Neuron (in vitro differentiated cells): ENCODE measurements around the gene DEFB123.
"Not testable (repeated sequence)": the region's sequence is repeated elsewhere in the genome, so short reads cannot be mapped to it uniquely, and the experiment has no call there.

Experiments
- H2AFZ ChIP-seq: one replicate; pipeline ENCODE4 v1.6.1; 2013; ENCODE audit warnings: low read depth, mild to moderate bottlenecking, inconsistent platforms, low read length, moderate library complexity
- H3K27me3 ChIP-seq: one replicate; pipeline ENCODE4 v1.6.1; 2013; ENCODE audit warnings: low read length; ENCODE audit not compliant: insufficient read depth
- H3K36me3 ChIP-seq: one replicate; pipeline ENCODE4 v1.6.1; 2013; ENCODE audit warnings: low read length; ENCODE audit not compliant: insufficient read depth
- H3K4me1 ChIP-seq: one replicate; pipeline ENCODE4 v1.6.1; 2013; ENCODE audit warnings: low read length; ENCODE audit not compliant: insufficient read depth
- H3K4me3 ChIP-seq: 2 replicates; pipeline ENCODE4 v1.5.1; 2013; ENCODE audit warnings: mild to moderate bottlenecking, low read length, moderate library complexity
- H3K9me3 ChIP-seq: one replicate; pipeline ENCODE4 v1.6.1; 2013; ENCODE audit warnings: low read length

DEFB123 gene

GRCh38 chr20:31446084-31446819 lies 5.8 kb downstream of the DEFB123 start:
- Histone ChIP-seq H3K9me3 (no peaks in the 10 kb centered on the region), H3K4me1 (peaks cover 10% of the 10 kb centered on the region), H2AFZ (peak overlapping the region; percentile 13), H3K27me3 (peaks cover 12% of the 10 kb centered on the region), H3K36me3 (no peaks in the 10 kb centered on the region), H3K4me3 (no peak overlapping the region)

GRCh38 chr20:31449511-31450414 lies 9.3 kb downstream of the DEFB123 start:
- Histone ChIP-seq H3K27me3 (no peaks in the 10 kb centered on the region), H3K9me3 (no peaks in the 10 kb centered on the region), H3K4me1 (peaks cover 10% of the 10 kb centered on the region), H3K4me3 (no peak overlapping the region), H3K36me3 (no peaks in the 10 kb centered on the region), H2AFZ (no peak overlapping the region)

- Histone ChIP-seq H3K27me3 (no peaks in the 10 kb centered on the region), H3K9me3 (no peaks in the 10 kb centered on the region), H3K4me3 (no peak overlapping the region), H3K4me1 (no peaks in the 10 kb centered on the region), H2AFZ (no peak overlapping the region), H3K36me3 (no peaks in the 10 kb centered on the region)
Observed at GRCh38 chr20:31452575-31452974, 12.1 kb downstream of the DEFB123 start.

GRCh38 chr20:31454361-31454760 lies 13.9 kb downstream of the DEFB123 start:
- Histone ChIP-seq H3K36me3 (no peaks in the 10 kb centered on the region), H3K9me3 (no peaks in the 10 kb centered on the region), H3K4me3 (no peak overlapping the region), H3K27me3 (no peaks in the 10 kb centered on the region), H3K4me1 (no peaks in the 10 kb centered on the region), H2AFZ (no peak overlapping the region)

- H3K4me1 ChIP-seq, H2AFZ ChIP-seq, H3K27me3 ChIP-seq, H3K9me3 ChIP-seq, H3K36me3 ChIP-seq, H3K4me3 ChIP-seq: not testable (repeated sequence)
Observed at GRCh38 chr20:31470946-31471345, 30.5 kb downstream of the DEFB123 start.

- Histone ChIP-seq H3K4me3 (no peak overlapping the region), H3K36me3 (no peaks in the 10 kb centered on the region), H3K27me3 (peaks cover 4% of the 10 kb centered on the region), H3K9me3 (no peaks in the 10 kb centered on the region), H3K4me1 (no peaks in the 10 kb centered on the region), H2AFZ (no peak overlapping the region)
Observed at GRCh38 chr20:31472395-31473330, 32.2 kb downstream of the DEFB123 start.

GRCh38 chr20:31473331-31474096 lies 33.1 kb downstream of the DEFB123 start:
- Histone ChIP-seq H2AFZ (no peak overlapping the region), H3K4me3 (no peak overlapping the region), H3K9me3 (no peaks in the 10 kb centered on the region), H3K27me3 (peaks cover 4% of the 10 kb centered on the region), H3K4me1 (no peaks in the 10 kb centered on the region), H3K36me3 (no peaks in the 10 kb centered on the region)

GRCh38 chr20:31474097-31474436 lies 33.6 kb downstream of the DEFB123 start:
- Histone ChIP-seq H3K36me3 (no peaks in the 10 kb centered on the region), H2AFZ (no peak overlapping the region), H3K27me3 (peaks cover 4% of the 10 kb centered on the region), H3K9me3 (no peaks in the 10 kb centered on the region), H3K4me3 (no peak overlapping the region), H3K4me1 (no peaks in the 10 kb centered on the region)

GRCh38 chr20:31474758-31475427 lies 34.5 kb downstream of the DEFB123 start, which contains the start of the genes DEFB124 and REM1:
Gene DEFB124 (minus strand): TSS chr20:31475127. CDS start chr20:31473013, 2,114 bp downstream.
Gene REM1 (plus strand): TSS chr20:31475288. CDS start chr20:31476446, 1,158 bp downstream.
- no peaks in the 10 kb centered on the region for H3K4me1 ChIP-seq
- H3K4me3 ChIP-seq: no peak within 1 kb of the TSS
- no peaks in the 10 kb centered on the region for H3K9me3 ChIP-seq
- no peaks in the 10 kb centered on the region for H3K36me3 ChIP-seq
- H3K27me3 ChIP-seq: peaks cover 4% of the 10 kb centered on the region
- H2AFZ ChIP-seq: no peak within 1 kb of the TSS

GRCh38 chr20:31475472-31476293 lies 35.3 kb downstream of the DEFB123 start:
- Histone ChIP-seq H3K36me3 (no peaks in the 10 kb centered on the region), H3K4me1 (no peaks in the 10 kb centered on the region), H3K4me3 (no peak overlapping the region), H2AFZ (no peak overlapping the region), H3K9me3 (no peaks in the 10 kb centered on the region), H3K27me3 (peaks cover 4% of the 10 kb centered on the region)

- peaks cover 4% of the 10 kb centered on the region for H3K27me3 ChIP-seq
- H3K9me3 ChIP-seq: no peaks in the 10 kb centered on the region
- H3K36me3 ChIP-seq: no peaks in the 10 kb centered on the region
- H3K4me1 ChIP-seq: no peaks in the 10 kb centered on the region
- H3K4me3 ChIP-seq: no peak overlapping the region
- H2AFZ ChIP-seq: no peak overlapping the region
Observed at GRCh38 chr20:31476294-31476585, 35.8 kb downstream of the DEFB123 start.
